OCI-LY1 (cell line): ENCODE results near the gene CDSN.

Experiments used
- H2AFZ ChIP-seq: fragments of 200-600 bp; sonication (generic), shearing (Covaris generic); 2 replicates; pipeline ENCODE4 v1.6.0; 2014; ENCODE audit warnings: antibody characterized with exemption, mild to moderate bottlenecking, low read length
- H3F3A ChIP-seq: fragments of 200-600 bp; sonication (generic), shearing (Covaris generic); 2 replicates; pipeline ENCODE4 v1.6.0; 2014; ENCODE audit warnings: mild to moderate bottlenecking, antibody characterized with exemption, low read length, moderate library complexity; ENCODE audit not compliant: insufficient read depth
- H3K27ac ChIP-seq: fragments of 200-600 bp; sonication (generic); 2 replicates; pipeline ENCODE4 v1.5.1; 2014; ENCODE audit warnings: low read length, mixed run types, mild to moderate bottlenecking, low read depth; ENCODE audit not compliant: poor library complexity, severe bottlenecking
- H3K27me3 ChIP-seq: fragments of 200-600 bp; sonication (generic); 2 replicates; pipeline ENCODE4 v1.6.0; 2014; ENCODE audit warnings: antibody characterized with exemption, mild to moderate bottlenecking, low read length, moderate library complexity; ENCODE audit not compliant: insufficient read depth
- H3K36me3 ChIP-seq: fragments of 200-600 bp; sonication (generic); 2 replicates; pipeline ENCODE4 v1.6.1; 2014; ENCODE audit warnings: mild to moderate bottlenecking, antibody characterized with exemption, low read length, moderate library complexity, mixed read lengths; ENCODE audit not compliant: insufficient read depth
- H3K4me1 ChIP-seq: fragments of 200-600 bp; sonication (generic); 2 replicates; pipeline ENCODE4 v1.5.1; 2014; ENCODE audit warnings: mild to moderate bottlenecking, low read length, moderate library complexity; ENCODE audit not compliant: insufficient read depth, severe bottlenecking
- H3K4me2 ChIP-seq: fragments of 200-600 bp; sonication (generic), shearing (Covaris generic); 2 replicates; pipeline ENCODE4 v1.6.1; 2014; ENCODE audit warnings: low read length
- H3K4me3 ChIP-seq: fragments of 200-600 bp; sonication (generic); 2 replicates; pipeline ENCODE4 v1.5.1; 2014; ENCODE audit warnings: low read length, low read depth, mild to moderate bottlenecking, mixed read lengths; ENCODE audit not compliant: poor library complexity, severe bottlenecking
- H3K79me2 ChIP-seq: fragments of 200-600 bp; shearing (Covaris generic); 2 replicates; pipeline ENCODE4 v1.6.1; 2016; ENCODE audit warnings: mixed run types, low read length, mixed read lengths; ENCODE audit not compliant: insufficient read depth
- H3K9ac ChIP-seq: fragments of 200-600 bp; sonication (generic), shearing (Covaris generic); 2 replicates; pipeline ENCODE4 v1.6.1; 2014; ENCODE audit warnings: mild to moderate bottlenecking, low read length, mixed read lengths
- H3K9me2 ChIP-seq: fragments of 200-600 bp; sonication (generic), shearing (Covaris generic); 2 replicates; pipeline ENCODE4 v1.6.1; 2014; ENCODE audit warnings: low read depth, mild to moderate bottlenecking, low read length, mixed read lengths
- H3K9me3 ChIP-seq: fragments of 200-600 bp; shearing (Covaris generic); 2 replicates; pipeline ENCODE4 v1.6.1; 2014; ENCODE audit warnings: low read length, mixed read lengths
- H4K20me1 ChIP-seq: fragments of 200-600 bp; sonication (generic), shearing (Covaris generic); 2 replicates; pipeline ENCODE4 v1.6.0; 2016; ENCODE audit warnings: mild to moderate bottlenecking, low read length; ENCODE audit not compliant: insufficient read depth
- CTCF ChIP-seq: fragments of 200-600 bp; sonication (generic), shearing (Covaris generic); IDR thresholded peaks from 2 replicates; pipeline ENCODE4 v1.5.1; 2017; ENCODE audit warnings: mild to moderate bottlenecking, antibody characterized with exemption, low read length, moderate library complexity, mixed read lengths
- EZH2 ChIP-seq: fragments of 200-600 bp; sonication (generic), shearing (Covaris generic); IDR thresholded peaks from 2 replicates; pipeline ENCODE4 v1.8.0; 2017; ENCODE audit warnings: borderline replicate concordance, mixed run types, mild to moderate bottlenecking, antibody characterized with exemption, low read length, moderate library complexity, mixed read lengths

CDSN gene

GRCh38 chr6:31112478-31112877 is 7.8 kb downstream of the CDSN start, which contains the start of gene C6orf15:
C6orf15 (minus strand) TSS chr6:31112575; CDS start chr6:31112555, 20 bp downstream.
- no peak within 1 kb of the TSS for H3K4me3 ChIP-seq
- no peaks in the 10 kb centered on the region for H3K36me3 ChIP-seq
- no peak within 1 kb of the TSS for H2AFZ ChIP-seq
- H3K4me1 ChIP-seq: no peaks in the 10 kb centered on the region
- no peak within 1 kb of the TSS for H3K27ac ChIP-seq
- peaks cover 5% of the 10 kb centered on the region; the same call in 1 of the 2 replicates for H3K27me3 ChIP-seq
- H4K20me1 ChIP-seq: no peaks in the 10 kb centered on the region
- no peaks in the 10 kb centered on the region for H3K9me3 ChIP-seq
- H3K79me2 ChIP-seq: no peaks in the 10 kb centered on the region
- no peaks in the 10 kb centered on the region for H3F3A ChIP-seq
- H3K4me2 ChIP-seq: no peak within 1 kb of the TSS
- no peaks in the 10 kb centered on the region for H3K9me2 ChIP-seq
- TF ChIP-seq CTCF (no peak), EZH2 (no peak)
- H3K9ac ChIP-seq: no peak within 1 kb of the TSS

- Histone ChIP-seq H3K9me3 (no peaks in the 10 kb centered on the region), H3K36me3 (no peaks in the 10 kb centered on the region), H4K20me1 (no peaks in the 10 kb centered on the region), H3K79me2 (no peaks in the 10 kb centered on the region), H3K27me3 (peaks cover 3% of the 10 kb centered on the region; the same call in 1 of the 2 replicates), H3K9ac (no peak overlapping the region), H3K4me1 (no peaks in the 10 kb centered on the region), H3F3A (no peaks in the 10 kb centered on the region), H2AFZ (no peak overlapping the region), H3K4me3 (no peak overlapping the region), H3K27ac (no peak overlapping the region), H3K4me2 (no peak overlapping the region), H3K9me2 (no peaks in the 10 kb centered on the region)
- TF ChIP-seq CTCF (no peak), EZH2 (no peak)
Measured at GRCh38 chr6:31111712-31112111, 8.5 kb downstream of the CDSN start.

- Histone ChIP-seq H3K4me1 (no peaks in the 10 kb centered on the region), H3K9ac (no peak overlapping the region), H3K4me3 (no peak overlapping the region), H3K27ac (no peak overlapping the region), H4K20me1 (no peaks in the 10 kb centered on the region), H3K79me2 (no peaks in the 10 kb centered on the region), H3F3A (no peaks in the 10 kb centered on the region), H2AFZ (no peak overlapping the region), H3K9me2 (no peaks in the 10 kb centered on the region), H3K9me3 (no peaks in the 10 kb centered on the region), H3K36me3 (no peaks in the 10 kb centered on the region), H3K27me3 (no peaks in the 10 kb centered on the region), H3K4me2 (no peak overlapping the region)
- TF ChIP-seq CTCF: no peak
- TF ChIP-seq EZH2: no peak
Measured at GRCh38 chr6:31110825-31111582, 9.2 kb downstream of the CDSN start.
